HFF-Myc (cell line): ENCODE data around the gene SLC4A9.

Source experiments
- DNase-seq: peaks from one replicate; pipeline ENCODE4 v3.0.0-alpha.2; 2011; ENCODE audit warnings: low read depth; ENCODE audit errors: extremely low read depth
- H3K4me3 ChIP-seq: replicated peaks from 2 replicates; pipeline ENCODE4 v1.5.1; 2011; ENCODE audit warnings: low read depth, mild to moderate bottlenecking, control low read depth, low read length
- CTCF ChIP-seq: IDR thresholded peaks from 2 replicates; pipeline ENCODE4 v1.5.1; 2012; ENCODE audit warnings: mild to moderate bottlenecking, low read depth, low read length, control low read depth; ENCODE audit errors: missing control alignments

Gene SLC4A9

GRCh38 chr5:140423609-140424008 lies 63.6 kb downstream of the SLC4A9 start:
- H3K4me3 ChIP-seq: no peak overlapping the region
- no peak for DNase-seq
- TF ChIP-seq CTCF: no peak

DNA sequence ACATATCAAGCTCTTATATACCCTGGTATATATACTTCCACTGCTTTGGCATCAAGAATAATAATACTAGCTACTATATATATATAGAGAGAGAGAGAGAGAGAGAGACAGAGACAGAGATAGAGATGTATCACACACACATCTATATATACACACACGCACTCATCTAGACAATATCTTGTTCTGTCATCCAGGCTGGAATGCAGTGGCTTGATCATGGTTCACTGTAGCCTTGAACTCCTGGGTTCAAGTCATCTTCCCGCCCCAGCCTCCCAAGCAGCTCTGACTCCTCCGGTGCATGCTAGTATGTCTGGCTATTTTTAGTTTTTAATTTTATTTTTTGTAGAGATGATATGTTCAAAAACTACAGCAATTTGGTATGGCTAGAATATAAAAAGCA lies 64.1 kb downstream of the SLC4A9 start:
- DNase-seq: no peak
- no peak overlapping the region for H3K4me3 ChIP-seq
- no peak for TF ChIP-seq CTCF
